K562 (cell line): ENCODE measurements around the gene ARL2. TPM values are rescaled to one million over a fixed set of nuclear protein-coding genes. Genes with fewer than 3 reads are reported as not detected.

ENCODE experiments used
- BCLAF1 ChIP-seq, 2 experiments: fragments of 450-650 bp in 1 of 2; IDR thresholded peaks; 2 replicates each; pipeline ENCODE4 v1.6.1; 2011 to 2017; ENCODE audit warnings: low read depth in 2 of 2, antibody characterized with exemption in 1 of 2, borderline replicate concordance in 1 of 2, low read length in 1 of 2, mild to moderate bottlenecking in 1 of 2, mixed read lengths in 1 of 2; ENCODE audit not compliant: control insufficient read depth in 1 of 2
- BRD9 ChIP-seq: fragments of 450-650 bp; IDR thresholded peaks from 2 replicates; pipeline ENCODE4 v1.6.1; 2018; ENCODE audit warnings: low read depth; ENCODE audit not compliant: partially characterized antibody
- CBFA2T3 ChIP-seq: fragments of 450-650 bp; IDR thresholded peaks from 2 replicates; pipeline ENCODE4 v1.6.1; 2017
- ESRRB ChIP-seq: fragments of 250-450 bp; sonication (Bioruptor Pico); IDR thresholded peaks from 2 replicates; pipeline ENCODE4 v1.5.0; 2020; ENCODE audit warnings: mild to moderate bottlenecking, moderate library complexity, borderline replicate concordance
- GTF2F1 ChIP-seq: IDR thresholded peaks from 2 replicates; pipeline ENCODE4 v1.6.1; 2011; ENCODE audit warnings: low read depth, low read length, improper control_type of control experiment
- KLF16 ChIP-seq: IDR thresholded peaks from 2 replicates; pipeline ENCODE4 v1.6.1; 2016; ENCODE audit warnings: antibody characterized with exemption
- LEF1 ChIP-seq: fragments of 450-650 bp; IDR thresholded peaks from 2 replicates; pipeline ENCODE4 v1.6.1; 2016; ENCODE audit warnings: mild to moderate bottlenecking
- MYBL2 ChIP-seq, 2 experiments: fragments of 450-650 bp in 1 of 2; sonication (generic) in 1 of 2; formaldehyde crosslinking in 1 of 2; IDR thresholded peaks; 2 replicates each; pipeline versions ENCODE4 v1.6.1 to v1.8.1; 2017 to 2022; ENCODE audit warnings: borderline replicate concordance in 1 of 2, inconsistent platforms in 1 of 2, low read depth in 1 of 2, mild to moderate bottlenecking in 1 of 2, missing genetic modification reagents in 1 of 2, moderate library complexity in 1 of 2
- RAD21 ChIP-seq, 2 experiments: fragments of 250-450 bp in 1 of 2; fragments of 450-650 bp in 1 of 2; sonication (Bioruptor Pico) in 1 of 2; formaldehyde crosslinking in 1 of 2; IDR thresholded peaks in 1 of 2; conservative IDR thresholded peaks in 1 of 2; 2 replicates each; pipeline versions ENCODE4 v1.4.0 to v1.8.0; 2020 to 2022; ENCODE audit warnings: mild to moderate bottlenecking in 2 of 2, moderate library complexity in 1 of 2
- ZNF324 ChIP-seq: fragments of 250-450 bp; sonication (Bioruptor Pico); IDR thresholded peaks from 2 replicates; pipeline ENCODE4 v1.4.0; 2020; ENCODE audit warnings: mild to moderate bottlenecking
- ZNF436 ChIP-seq: fragments of 250-450, 450-650 bp; sonication (Bioruptor Pico); formaldehyde crosslinking; IDR thresholded peaks from 2 replicates; pipeline ENCODE4 v1.7.0; 2020; ENCODE audit warnings: mild to moderate bottlenecking
- polyA plus RNA-seq, 8 experiments: library from polyadenylated mRNA; depleted of rRNA in 4 of 8; stranded (reverse) in 5 of 8; unstranded in 3 of 8; fragments of >200 nt; fragmentation: Nextera tagmentation in 2 of 8; fragmentation: Illumina TruSeq in 1 of 8; extraction: Ambion mirVana in 2 of 8; extraction: Trizol in 1 of 8; gene quantifications; 2 replicates each; pipeline versions ENCODE4 v1.2.1 to v1.2.3, GENCODE V29; 2011 to 2014; ENCODE audit warnings: inconsistent platforms in 1 of 8, missing spikeins in 1 of 8
- total RNA-seq, 7 experiments: library from RNA; depleted of rRNA in 6 of 7; stranded (reverse); fragments of >200 nt in 6 of 7; fragmentation: Illumina TruSeq in 2 of 7; extraction: Trizol in 2 of 7; gene quantifications; 2 replicates each; pipeline versions ENCODE4 v1.2.1 to v1.2.3, GENCODE V29; 2011 to 2021; ENCODE audit warnings: low replicate concordance in 1 of 7
- TF ChIP-seq, protein P1 (sequence below), 2 experiments: fragments of 450-650 bp; IDR thresholded peaks; 2 replicates each; pipeline ENCODE4 v1.6.1; 2016; ENCODE audit warnings: mild to moderate bottlenecking in 2 of 2, borderline replicate concordance in 1 of 2, low read depth in 1 of 2, moderate library complexity in 1 of 2
- TF ChIP-seq, protein P2 (sequence below): fragments of 450-650 bp; formaldehyde crosslinking; IDR thresholded peaks from 2 replicates; pipeline ENCODE4 v1.4.0; 2022; ENCODE audit warnings: missing genetic modification characterization
- TF ChIP-seq, protein P3 (sequence below): fragments of 250-450 bp; sonication (Bioruptor Pico); IDR thresholded peaks from 2 replicates; pipeline ENCODE4 v1.5.0; 2021

ARL2 gene
- total and polyA plus RNA-seq, 9 of the 15 experiments (the other 6 are each of a cell fraction or from before 2014, with no cell fraction given): 5.7 to 154 (median 92.2) TPM

- TF ChIP-seq RAD21 (CRISPR knock-in tag; conservative IDR thresholded peaks at IDR 0.05 in 1 of 2, IDR thresholded peaks at IDR 0.05 in 1 of 2) (peak; percentile 29 to 70), ESRRB (CRISPR knock-in tag) (no peak), ZNF324 (no peak), MYBL2 (IDR thresholded peaks at IDR 0.05; ENCODE audit: low read depth) (no peak), MYBL2 (CRISPR knock-in tag; IDR thresholded peaks at IDR 0.05; ENCODE audit: borderline replicate concordance) (no peak), BCLAF1 (IDR thresholded peaks at IDR 0.05; ENCODE audit: borderline replicate concordance in 1 of 2, control insufficient read depth in 1 of 2, low read depth in 2 of 2, low read length in 1 of 2) (no peak), KLF16 (no peak), LEF1 (no peak), BRD9 (peak; percentile 27), ZNF436 (CRISPR knock-in tag) (no peak), CBFA2T3 (no peak), GTF2F1 (no peak)
- TF ChIP-seq, protein P1, sequence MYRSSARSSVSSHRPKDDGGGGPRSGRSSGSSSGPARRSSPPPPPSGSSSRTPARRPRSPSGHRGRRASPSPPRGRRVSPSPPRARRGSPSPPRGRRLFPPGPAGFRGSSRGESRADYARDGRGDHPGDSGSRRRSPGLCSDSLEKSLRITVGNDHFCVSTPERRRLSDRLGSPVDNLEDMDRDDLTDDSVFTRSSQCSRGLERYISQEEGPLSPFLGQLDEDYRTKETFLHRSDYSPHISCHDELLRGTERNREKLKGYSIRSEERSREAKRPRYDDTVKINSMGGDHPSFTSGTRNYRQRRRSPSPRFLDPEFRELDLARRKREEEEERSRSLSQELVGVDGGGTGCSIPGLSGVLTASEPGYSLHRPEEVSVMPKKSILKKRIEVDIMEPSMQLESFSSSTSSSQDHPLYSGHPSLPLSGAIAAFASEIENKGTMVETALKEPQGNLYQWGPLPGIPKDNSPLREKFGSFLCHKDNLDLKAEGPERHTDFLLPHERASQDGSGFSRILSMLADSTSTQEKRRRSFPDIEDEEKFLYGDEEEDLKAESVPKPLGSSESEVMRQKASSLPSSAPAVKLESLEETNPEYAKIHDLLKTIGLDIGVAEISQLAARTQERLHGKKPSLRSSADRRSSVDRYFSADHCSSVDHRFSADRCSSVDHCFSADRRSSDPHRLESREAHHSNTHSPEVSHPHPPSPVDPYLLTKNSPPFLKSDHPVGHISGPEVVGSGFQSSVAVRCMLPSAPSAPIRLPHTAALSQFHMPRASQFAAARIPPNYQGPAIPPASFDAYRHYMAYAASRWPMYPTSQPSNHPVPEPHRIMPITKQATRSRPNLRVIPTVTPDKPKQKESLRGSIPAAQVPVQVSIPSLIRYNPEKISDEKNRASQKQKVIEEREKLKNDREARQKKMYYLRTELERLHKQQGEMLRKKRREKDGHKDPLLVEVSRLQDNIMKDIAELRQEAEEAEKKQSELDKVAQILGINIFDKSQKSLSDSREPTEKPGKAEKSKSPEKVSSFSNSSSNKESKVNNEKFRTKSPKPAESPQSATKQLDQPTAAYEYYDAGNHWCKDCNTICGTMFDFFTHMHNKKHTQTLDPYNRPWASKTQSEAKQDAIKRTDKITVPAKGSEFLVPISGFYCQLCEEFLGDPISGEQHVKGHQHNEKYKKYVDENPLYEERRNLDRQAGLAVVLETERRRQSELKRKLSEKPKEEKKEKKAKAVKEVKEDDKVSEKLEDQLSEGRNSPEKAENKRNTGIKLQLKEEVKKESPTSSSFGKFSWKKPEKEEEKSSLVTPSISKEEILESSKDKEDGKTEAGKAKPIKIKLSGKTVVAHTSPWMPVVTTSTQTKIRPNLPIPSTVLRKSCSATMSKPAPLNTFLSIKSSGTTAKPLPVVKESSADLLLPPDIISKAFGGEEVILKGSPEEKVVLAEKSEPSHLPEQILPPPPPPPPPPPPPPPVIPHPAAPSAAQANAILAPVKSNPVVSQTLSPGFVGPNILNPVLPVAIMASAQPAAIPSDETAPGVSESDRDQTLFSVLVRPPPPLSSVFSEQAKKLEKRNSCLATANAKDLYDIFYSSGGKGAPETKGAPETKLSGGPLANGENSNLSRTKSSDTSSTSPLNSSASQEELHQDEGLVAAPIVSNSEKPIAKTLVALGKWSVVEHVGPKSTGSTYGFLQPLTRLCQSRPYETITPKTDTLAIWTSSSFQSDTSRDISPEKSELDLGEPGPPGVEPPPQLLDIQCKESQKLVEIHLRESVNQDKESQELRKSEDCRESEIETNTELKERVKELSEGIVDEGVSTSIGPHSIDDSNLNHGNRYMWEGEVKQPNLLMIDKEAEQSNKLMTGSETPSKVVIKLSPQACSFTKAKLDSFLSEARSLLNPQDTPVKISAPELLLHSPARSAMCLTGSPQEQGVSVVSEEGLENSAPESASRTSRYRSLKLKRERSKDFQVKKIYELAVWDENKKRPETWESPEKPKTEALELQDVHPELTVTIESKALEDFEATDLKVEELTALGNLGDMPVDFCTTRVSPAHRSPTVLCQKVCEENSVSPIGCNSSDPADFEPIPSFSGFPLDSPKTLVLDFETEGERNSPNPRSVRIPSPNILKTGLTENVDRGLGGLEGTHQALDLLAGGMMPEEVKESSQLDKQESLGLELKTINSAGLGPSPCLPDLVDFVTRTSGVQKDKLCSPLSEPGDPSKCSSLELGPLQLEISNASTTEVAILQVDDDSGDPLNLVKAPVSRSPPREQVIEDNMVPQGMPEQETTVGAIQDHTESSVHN (IDR thresholded peaks at IDR 0.05; ENCODE audit: borderline replicate concordance in 1 of 2, low read depth in 1 of 2): no peak
- TF ChIP-seq, protein P2, sequence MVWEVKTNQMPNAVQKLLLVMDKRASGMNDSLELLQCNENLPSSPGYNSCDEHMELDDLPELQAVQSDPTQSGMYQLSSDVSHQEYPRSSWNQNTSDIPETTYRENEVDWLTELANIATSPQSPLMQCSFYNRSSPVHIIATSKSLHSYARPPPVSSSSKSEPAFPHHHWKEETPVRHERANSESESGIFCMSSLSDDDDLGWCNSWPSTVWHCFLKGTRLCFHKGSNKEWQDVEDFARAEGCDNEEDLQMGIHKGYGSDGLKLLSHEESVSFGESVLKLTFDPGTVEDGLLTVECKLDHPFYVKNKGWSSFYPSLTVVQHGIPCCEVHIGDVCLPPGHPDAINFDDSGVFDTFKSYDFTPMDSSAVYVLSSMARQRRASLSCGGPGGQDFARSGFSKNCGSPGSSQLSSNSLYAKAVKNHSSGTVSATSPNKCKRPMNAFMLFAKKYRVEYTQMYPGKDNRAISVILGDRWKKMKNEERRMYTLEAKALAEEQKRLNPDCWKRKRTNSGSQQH (CRISPR knock-in tag): no peak
- TF ChIP-seq, protein P3, sequence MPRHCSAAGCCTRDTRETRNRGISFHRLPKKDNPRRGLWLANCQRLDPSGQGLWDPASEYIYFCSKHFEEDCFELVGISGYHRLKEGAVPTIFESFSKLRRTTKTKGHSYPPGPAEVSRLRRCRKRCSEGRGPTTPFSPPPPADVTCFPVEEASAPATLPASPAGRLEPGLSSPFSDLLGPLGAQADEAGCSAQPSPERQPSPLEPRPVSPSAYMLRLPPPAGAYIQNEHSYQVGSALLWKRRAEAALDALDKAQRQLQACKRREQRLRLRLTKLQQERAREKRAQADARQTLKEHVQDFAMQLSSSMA: no peak
Observed at GRCh38 chr11:65060913-65061408, 47.0 kb downstream of the ARL2 start (continued).
